Measurements from ENCODE around the gene PHF20. TPM values are rescaled to one million over a fixed set of nuclear protein-coding genes. Genes with fewer than 3 reads are reported as not detected.
"Not testable (repeated sequence)": the region's sequence is repeated elsewhere in the genome, so short reads cannot be mapped to it uniquely, and the experiment has no call there.

The PHF20 gene
- total and polyA plus RNA-seq, 2 experiments from 2014 or later, result 23.3 to 35.4 TPM

GRCh38 chr20:35854713-35855348, 83.0 kb downstream of the PHF20 start:
- Histone ChIP-seq H3K27ac (peak overlapping the region; percentile 29; the same call in 1 of the 2 replicates), H3K4me3 (no peak overlapping the region)
- peak; percentile 39 for DNase-seq

GRCh38 chr20:35855641-35856040, 83.8 kb downstream of the PHF20 start:
- H4K20me1 ChIP-seq (ENCODE audit: insufficient read depth); H3K27me3 ChIP-seq (replicated peaks; ENCODE audit: insufficient read depth); H3K4me1 ChIP-seq (ENCODE audit: insufficient read depth); H3K4me2 ChIP-seq (ENCODE audit: unreplicated experiment); H3K27ac ChIP-seq; H3K9me3 ChIP-seq (ENCODE audit: low read depth); H3K36me3 ChIP-seq (ENCODE audit: low read depth); in situ Hi-C loops (cut with MboI); H3K9me2 ChIP-seq (ENCODE audit: insufficient read depth); H3K4me3 ChIP-seq; H2AFZ ChIP-seq; H3F3A ChIP-seq (ENCODE audit: insufficient read depth); DNase-seq; H3K9ac ChIP-seq: not testable (repeated sequence)
- peaks cover 36% of the 10 kb centered on the region for H3K79me2 ChIP-seq (ENCODE audit: insufficient read depth)
- WGBS, 2 experiments (ENCODE audit: low coverage in 1 of 2, low lambda C conversion rate in 2 of 2, missing lambda C conversion rate in 2 of 2), result 94 to 99% methylated on average over 4 of the region's 4 CpGs

More at GRCh38 chr20:35854713-35855348, 83.0 kb downstream of the PHF20 start:
- H4K20me1 ChIP-seq (ENCODE audit: insufficient read depth), result no peaks in the 10 kb centered on the region
- 0 out of 2 replicates have a peak, but pooled peaks cover 3% of the 10 kb centered on the region for H3K36me3 ChIP-seq (ENCODE audit: low read depth)
- H3K27me3 ChIP-seq (replicated peaks; ENCODE audit: insufficient read depth), result no peaks in the 10 kb centered on the region
- no peak overlapping the region for H3K4me2 ChIP-seq (ENCODE audit: unreplicated experiment)
- H2AFZ ChIP-seq, result no peak overlapping the region
- TF ChIP-seq EZH2phosphoT487 (IDR thresholded peaks at IDR 0.05; ENCODE audit: insufficient read depth, low read depth), result no peak
- TF ChIP-seq EZH2 (IDR thresholded peaks at IDR 0.05; ENCODE audit: insufficient read depth, poor library complexity, severe bottlenecking), result no peak
- H3K4me1 ChIP-seq (ENCODE audit: insufficient read depth), result peaks cover 9% of the 10 kb centered on the region
- 89 to 95% methylated on average over 2 of the region's 2 CpGs for WGBS, 2 experiments (ENCODE audit: low coverage in 1 of 2, low lambda C conversion rate in 2 of 2, missing lambda C conversion rate in 2 of 2)
- in situ Hi-C loops (cut with MboI), result no loop called here
- H3K9me3 ChIP-seq (ENCODE audit: low read depth), result no peaks in the 10 kb centered on the region
- H3K9me2 ChIP-seq (ENCODE audit: insufficient read depth), result no peaks in the 10 kb centered on the region
- H3F3A ChIP-seq (ENCODE audit: insufficient read depth), result peaks cover 10% of the 10 kb centered on the region; the same call in 1 of the 2 replicates
- no peak overlapping the region for H3K9ac ChIP-seq
- H3K79me2 ChIP-seq (ENCODE audit: insufficient read depth), result peaks cover 34% of the 10 kb centered on the region; the same call in 1 of the 2 replicates

- Histone ChIP-seq H3K27me3 (replicated peaks; ENCODE audit: insufficient read depth) (no peaks in the 10 kb centered on the region), H3K36me3 (ENCODE audit: low read depth) (peaks cover 3% of the 10 kb centered on the region; the same call in 1 of the 2 replicates), H3K79me2 (ENCODE audit: insufficient read depth) (peaks cover 32% of the 10 kb centered on the region), H3K9me2 (ENCODE audit: insufficient read depth) (no peaks in the 10 kb centered on the region), H3K9me3 (ENCODE audit: low read depth) (no peaks in the 10 kb centered on the region), H3K4me2 (ENCODE audit: unreplicated experiment) (no peak overlapping the region), H3K4me3 (no peak overlapping the region), H4K20me1 (ENCODE audit: insufficient read depth) (no peaks in the 10 kb centered on the region), H3K27ac (no peak overlapping the region), H2AFZ (no peak overlapping the region), H3K9ac (no peak overlapping the region), H3F3A (ENCODE audit: insufficient read depth) (peaks cover 10% of the 10 kb centered on the region; the same call in 1 of the 2 replicates), H3K4me1 (ENCODE audit: insufficient read depth) (0 out of 2 replicates have a peak, but pooled peaks cover 6% of the 10 kb centered on the region)
- WGBS, 2 experiments (ENCODE audit: low coverage in 1 of 2, low lambda C conversion rate in 2 of 2, missing lambda C conversion rate in 2 of 2), result 95 to 99% methylated on average over 4 of the region's 4 CpGs
- no peak for DNase-seq
- TF ChIP-seq EZH2 (IDR thresholded peaks at IDR 0.05; ENCODE audit: insufficient read depth, poor library complexity, severe bottlenecking) (no peak), EZH2phosphoT487 (IDR thresholded peaks at IDR 0.05; ENCODE audit: insufficient read depth, low read depth) (no peak)
- in situ Hi-C loops (cut with MboI), result no loop called here
Observed at GRCh38 chr20:35856866-35857265, 85.1 kb downstream of the PHF20 start.

GRCh38 chr20:35866418-35867202, 94.8 kb downstream of the PHF20 start:
- WGBS, 2 experiments (ENCODE audit: low coverage in 1 of 2, low lambda C conversion rate in 2 of 2, missing lambda C conversion rate in 2 of 2), result 11 to 27% methylated on average over 1 of the region's 1 CpG
- Histone ChIP-seq H3K27ac (peak overlapping the region; percentile 79), H3K79me2 (ENCODE audit: insufficient read depth) (peaks cover 12% of the 10 kb centered on the region), H2AFZ (no peak overlapping the region), H3K27me3 (replicated peaks; ENCODE audit: insufficient read depth) (no peaks in the 10 kb centered on the region), H3K9ac (peak overlapping the region; percentile 9; the same call in 1 of the 2 replicates), H3K4me3 (no peak overlapping the region), H3K9me2 (ENCODE audit: insufficient read depth) (no peaks in the 10 kb centered on the region), H4K20me1 (ENCODE audit: insufficient read depth) (no peaks in the 10 kb centered on the region), H3K36me3 (ENCODE audit: low read depth) (no peaks in the 10 kb centered on the region; the same call in 1 of the 2 replicates), H3K9me3 (ENCODE audit: low read depth) (no peaks in the 10 kb centered on the region), H3F3A (ENCODE audit: insufficient read depth) (peaks cover 23% of the 10 kb centered on the region), H3K4me2 (ENCODE audit: unreplicated experiment) (peak overlapping the region; percentile 32), H3K4me1 (ENCODE audit: insufficient read depth) (peaks cover 34% of the 10 kb centered on the region)
- DNase-seq, result peak; percentile 62
- TF ChIP-seq EZH2 (IDR thresholded peaks at IDR 0.05; ENCODE audit: insufficient read depth, poor library complexity, severe bottlenecking) (no peak), EZH2phosphoT487 (IDR thresholded peaks at IDR 0.05; ENCODE audit: insufficient read depth, low read depth) (no peak)
- in situ Hi-C loops (cut with MboI), result no loop called here
